Upper lobe of left lung (tissue), 6 donors: ENCODE measurements around the gene DGCR8. TPM values are rescaled to one million over a fixed set of nuclear protein-coding genes. Genes with fewer than 3 reads are reported as not detected.

Experiments used
- ATAC-seq, 2 donors: fragments of 200-7000 bp; cut with Tn5 transposase; one replicate each; pipeline ENCODE4 v1.9.1; 2022; ENCODE audit warnings: mild to moderate bottlenecking in 2 of 2, moderate library complexity in 2 of 2; ENCODE audit not compliant: low FRiP score in 2 of 2
- DNase-seq, 2 donors: peaks; one replicate each; pipeline ENCODE4 v3.0.0-alpha.2; 2019 to 2020
- H3K27ac ChIP-seq, 4 donors: fragments of 200-600 bp; sonication (generic); one replicate each; pipeline ENCODE4 v1.5.1; 2016 to 2019
- H3K27me3 ChIP-seq, 4 donors: fragments of 200-600 bp; sonication (generic); one replicate each; pipeline ENCODE4 v1.5.1; 2017 to 2019
- H3K36me3 ChIP-seq, 4 donors: fragments of 200-600 bp; sonication (generic); one replicate each; pipeline ENCODE4 v1.5.1; 2016 to 2019
- H3K4me1 ChIP-seq, 4 donors: fragments of 200-600 bp; sonication (generic); one replicate each; pipeline ENCODE4 v1.5.1; 2018 to 2019
- H3K4me3 ChIP-seq, 4 donors: fragments of 200-600 bp; sonication (generic); one replicate each; pipeline ENCODE4 v1.5.1; 2017 to 2019; ENCODE audit warnings: mild to moderate bottlenecking in 2 of 4, moderate library complexity in 1 of 4
- H3K9me3 ChIP-seq, 4 donors: fragments of 200-600 bp; sonication (generic); one replicate each; pipeline ENCODE4 v1.5.1; 2018 to 2019
- EP300 ChIP-seq, 4 donors: sonication (generic); formaldehyde crosslinking; IDR thresholded peaks; one replicate each; pipeline ENCODE4 v1.5.1; 2017; ENCODE audit warnings: antibody characterized with exemption in 4 of 4, control low read depth in 2 of 4
- POLR2A ChIP-seq, 4 donors: fragments of 450-650 bp; IDR thresholded peaks; one replicate each; pipeline ENCODE4 v1.5.1; 2016 to 2017; ENCODE audit warnings: antibody characterized with exemption in 4 of 4, mild to moderate bottlenecking in 2 of 4
- POLR2AphosphoS5 ChIP-seq, 2 donors: sonication (generic); formaldehyde crosslinking; IDR thresholded peaks; one replicate each; pipeline ENCODE4 v1.5.1; 2017; ENCODE audit warnings: antibody characterized with exemption in 2 of 2
- WGBS, 2 donors: methylation state at CpG; one replicate each; pipeline ENCODE4 v1.1.5; 2017 to 2018; 5-methylcytosine and 5-hydroxymethylcytosine counted together
- total RNA-seq, 6 donors: library from RNA; depleted of rRNA in 4 of 6; stranded (reverse); fragments of >200 nt in 4 of 6; gene quantifications; one replicate each; pipeline versions ENCODE4 v1.1.0 to v1.2.1, GENCODE V29; 2016 to 2021
- TF ChIP-seq, protein P1 (sequence below), 6 experiments: fragments of 450-650 bp in 4 of 6; fragments of 200-600 bp in 2 of 6; sonication (generic) in 2 of 6; IDR thresholded peaks; one replicate each; pipeline ENCODE4 v1.5.1; 2016 to 2019; ENCODE audit warnings: antibody characterized with exemption in 6 of 6
- donor health status: DM: no; HTN: no; CAD: no; lungs with moderate emphysema.
- donor health status: DM: no; HTN: yes; CAD: no; lungs with severe emphysema.

Gene DGCR8
- total RNA-seq, 6 donors from 2014 or later = 27.7 to 95.3 (median 33.1) TPM

DNA sequence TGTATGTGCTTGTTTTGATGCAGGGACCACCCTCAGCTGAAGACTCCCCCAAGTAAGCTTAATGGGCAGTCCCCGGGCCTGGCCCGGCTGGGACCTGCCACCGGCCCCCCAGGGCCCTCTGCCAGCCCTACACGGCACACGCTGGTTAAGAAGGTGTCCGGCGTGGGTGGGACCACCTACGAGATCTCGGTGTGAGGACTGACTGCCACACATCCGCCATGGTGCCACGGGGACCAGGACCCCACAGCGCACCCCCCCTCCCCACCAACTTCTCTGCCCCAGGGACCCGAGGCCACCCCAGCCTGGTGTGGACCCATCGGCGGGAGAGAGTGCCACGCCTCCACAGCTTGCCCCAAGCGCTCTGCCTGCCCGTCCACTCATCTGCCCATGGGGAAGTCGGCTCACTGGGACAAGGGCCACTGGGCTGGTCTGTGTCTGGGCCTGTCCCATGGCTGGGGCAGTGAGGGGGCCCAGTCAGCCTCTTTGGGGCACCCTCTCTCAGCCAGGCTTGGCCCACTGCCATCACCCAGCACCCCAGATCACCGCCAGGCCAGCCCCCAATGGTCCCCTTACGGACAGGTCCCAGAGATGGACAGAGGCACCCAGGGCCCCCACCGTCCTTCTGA is 65.3 kb downstream of the DGCR8 start:
- H3K36me3 ChIP-seq = peaks cover 0 to 44% (median 18%) of the 10 kb centered on the region in 4 donors
- H3K9me3 ChIP-seq = no peaks in the 10 kb centered on the region
- H3K4me1 ChIP-seq = no peaks in the 10 kb centered on the region
- peak in 1 of 2 donors; percentile 21 for ATAC-seq
- peak in 1 of 2 donors; percentile 77 for DNase-seq
- H3K27ac ChIP-seq = no peak overlapping the region
- H3K4me3 ChIP-seq = no peak overlapping the region
- TF ChIP-seq POLR2AphosphoS5 (IDR thresholded peaks at IDR 0.05) (no peak), EP300 (IDR thresholded peaks at IDR 0.05) (no peak), POLR2A (IDR thresholded peaks at IDR 0.05) (no peak)
- TF ChIP-seq, protein P1, sequence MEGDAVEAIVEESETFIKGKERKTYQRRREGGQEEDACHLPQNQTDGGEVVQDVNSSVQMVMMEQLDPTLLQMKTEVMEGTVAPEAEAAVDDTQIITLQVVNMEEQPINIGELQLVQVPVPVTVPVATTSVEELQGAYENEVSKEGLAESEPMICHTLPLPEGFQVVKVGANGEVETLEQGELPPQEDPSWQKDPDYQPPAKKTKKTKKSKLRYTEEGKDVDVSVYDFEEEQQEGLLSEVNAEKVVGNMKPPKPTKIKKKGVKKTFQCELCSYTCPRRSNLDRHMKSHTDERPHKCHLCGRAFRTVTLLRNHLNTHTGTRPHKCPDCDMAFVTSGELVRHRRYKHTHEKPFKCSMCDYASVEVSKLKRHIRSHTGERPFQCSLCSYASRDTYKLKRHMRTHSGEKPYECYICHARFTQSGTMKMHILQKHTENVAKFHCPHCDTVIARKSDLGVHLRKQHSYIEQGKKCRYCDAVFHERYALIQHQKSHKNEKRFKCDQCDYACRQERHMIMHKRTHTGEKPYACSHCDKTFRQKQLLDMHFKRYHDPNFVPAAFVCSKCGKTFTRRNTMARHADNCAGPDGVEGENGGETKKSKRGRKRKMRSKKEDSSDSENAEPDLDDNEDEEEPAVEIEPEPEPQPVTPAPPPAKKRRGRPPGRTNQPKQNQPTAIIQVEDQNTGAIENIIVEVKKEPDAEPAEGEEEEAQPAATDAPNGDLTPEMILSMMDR (IDR thresholded peaks at IDR 0.05) = no peak
- H3K27me3 ChIP-seq = no peaks in the 10 kb centered on the region
- 92 to 97% methylated on average over 6 to 22 of the region's 22 CpGs for WGBS, 2 donors

DNA sequence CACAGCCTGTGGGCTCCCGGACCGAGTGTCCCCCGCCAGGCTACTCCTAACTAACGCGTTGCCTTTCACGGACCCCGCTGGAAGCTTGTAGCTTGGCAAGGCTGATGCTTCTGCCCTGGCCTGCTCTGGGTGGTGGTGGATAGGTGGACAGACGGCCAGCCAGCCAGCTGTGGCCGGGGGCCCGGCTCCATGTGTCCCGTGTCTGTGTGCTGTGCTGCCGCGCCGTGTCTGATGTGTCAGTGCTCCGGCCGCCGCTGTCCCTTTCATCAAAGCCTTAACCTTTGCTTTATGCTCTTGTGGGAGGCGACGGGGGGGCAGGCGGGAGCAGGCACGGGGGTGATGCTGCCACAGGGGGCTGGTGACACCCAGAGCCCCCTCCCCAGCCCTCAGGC is 65.8 kb downstream of the DGCR8 start:
- Histone ChIP-seq H3K36me3 (peaks cover 0 to 39% (median 18%) of the 10 kb centered on the region in 4 donors), H3K4me3 (no peak overlapping the region), H3K27me3 (no peaks in the 10 kb centered on the region), H3K27ac (no peak overlapping the region), H3K4me1 (no peaks in the 10 kb centered on the region), H3K9me3 (no peaks in the 10 kb centered on the region)
- 90 to 95% methylated on average over 4 to 20 of the region's 21 CpGs for WGBS, 2 donors
- TF ChIP-seq, protein P1 (IDR thresholded peaks at IDR 0.05) = no peak
- no peak for TF ChIP-seq EP300 (IDR thresholded peaks at IDR 0.05)
- no peak for TF ChIP-seq POLR2AphosphoS5 (IDR thresholded peaks at IDR 0.05)
- no peak for TF ChIP-seq POLR2A (IDR thresholded peaks at IDR 0.05)
- DNase-seq (peak in 1 of 2 donors; percentile 70), ATAC-seq (no peak)

DNA sequence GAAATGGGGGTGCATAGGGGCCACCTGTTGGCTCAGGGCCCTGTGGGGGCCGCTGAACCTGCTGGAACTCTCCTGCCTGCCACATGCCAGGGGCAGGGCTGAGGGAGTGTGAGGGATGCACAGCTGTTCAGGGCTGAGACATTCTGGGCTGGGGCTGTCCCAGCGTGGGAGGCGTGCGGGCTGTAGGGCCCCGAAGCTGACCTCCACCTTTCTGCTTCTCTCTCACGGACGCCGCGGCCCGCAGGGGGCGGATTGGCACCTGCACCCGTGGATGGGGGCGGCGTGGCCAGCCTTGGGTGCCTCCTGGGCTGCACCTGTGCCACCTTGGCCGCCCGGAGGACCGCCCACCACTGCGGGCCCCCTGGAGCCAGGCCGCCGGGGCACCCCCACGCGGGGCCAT is 66.7 kb downstream of the DGCR8 start:
- no peak for ATAC-seq
- H3K4me3 ChIP-seq = no peak overlapping the region
- H3K27me3 ChIP-seq = no peaks in the 10 kb centered on the region
- peaks cover 0 to 30% (median 14%) of the 10 kb centered on the region in 4 donors for H3K36me3 ChIP-seq
- no peak overlapping the region for H3K27ac ChIP-seq
- peak in 1 of 2 donors; percentile 85 for DNase-seq
- no peaks in the 10 kb centered on the region for H3K4me1 ChIP-seq
- TF ChIP-seq POLR2A (IDR thresholded peaks at IDR 0.05) (no peak), EP300 (IDR thresholded peaks at IDR 0.05) (no peak), POLR2AphosphoS5 (IDR thresholded peaks at IDR 0.05) (no peak)
- TF ChIP-seq, protein P1 (IDR thresholded peaks at IDR 0.05) = no peak
- no peaks in the 10 kb centered on the region for H3K9me3 ChIP-seq
- WGBS, 2 donors = 77 to 85% methylated on average over 7 of the region's 22 CpGs

DNA sequence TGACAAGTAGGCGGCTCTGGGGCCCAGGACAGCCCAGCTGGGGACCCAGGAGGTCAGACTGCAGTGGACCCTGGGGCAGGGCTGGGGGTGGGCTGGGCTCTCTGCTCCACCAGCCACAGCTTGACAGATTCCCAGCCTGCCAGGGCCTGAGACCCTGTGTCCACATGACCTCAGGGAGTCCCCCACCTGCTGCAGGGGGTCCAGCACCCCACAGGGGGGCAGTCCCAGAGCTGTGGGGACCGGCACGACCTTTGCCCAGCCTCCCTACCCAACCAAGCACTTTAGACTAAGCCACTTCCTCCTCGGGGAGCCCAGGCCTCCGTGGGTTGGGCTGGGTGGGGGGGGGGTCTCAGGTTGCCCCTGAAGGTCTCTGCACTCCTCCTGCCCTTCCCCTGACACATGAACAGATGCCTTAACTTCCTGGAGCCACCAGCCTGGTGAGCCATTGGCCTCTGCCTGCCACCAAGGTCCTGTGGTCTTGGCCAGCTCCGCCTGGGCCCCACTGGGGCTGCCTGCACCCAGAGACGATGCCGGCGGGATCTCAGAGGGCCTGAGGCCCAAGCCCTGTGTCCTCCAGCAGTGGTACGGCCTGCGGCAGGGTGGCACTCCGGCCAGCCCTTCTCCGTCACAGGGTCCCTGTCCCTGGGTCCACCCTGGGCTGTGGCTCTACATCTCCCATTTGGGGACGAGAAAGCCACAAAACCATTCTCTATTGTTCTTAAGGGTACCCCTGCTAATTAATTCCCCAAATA is 67.4 kb downstream of the DGCR8 start:
- peak in 1 of 2 donors; percentile 78 for DNase-seq

More for the DNA sequence above, 67.4 kb downstream of the DGCR8 start:
- Histone ChIP-seq H3K4me3 (no peak overlapping the region), H3K4me1 (no peaks in the 10 kb centered on the region), H3K27me3 (no peaks in the 10 kb centered on the region), H3K9me3 (no peaks in the 10 kb centered on the region), H3K27ac (no peak overlapping the region), H3K36me3 (peaks cover 0 to 28% (median 13%) of the 10 kb centered on the region in 4 donors)
- TF ChIP-seq EP300 (IDR thresholded peaks at IDR 0.05) = no peak
- no peak for TF ChIP-seq POLR2AphosphoS5 (IDR thresholded peaks at IDR 0.05)
- TF ChIP-seq, protein P1 (IDR thresholded peaks at IDR 0.05) = no peak
- no peak for TF ChIP-seq POLR2A (IDR thresholded peaks at IDR 0.05)
- WGBS, 2 donors = 73 to 93% methylated on average over 2 to 11 of the region's 14 CpGs
- ATAC-seq = no peak
